Left renal cortex interstitium (tissue), 4 donors: ENCODE results near the gene DMWD. TPM values are rescaled to one million over a fixed set of nuclear protein-coding genes. Genes with fewer than 3 reads are reported as not detected.

Experiments used
- DNase-seq, 4 donors: peaks; one replicate each; pipeline ENCODE4 v3.0.0-alpha.2; 2013; ENCODE audit warnings: low read depth in 4 of 4, low spot score in 2 of 4, missing footprints in 1 of 4
- polyA plus RNA-seq, 4 donors: library from polyadenylated mRNA; unstranded; fragments of 120-200 nt; gene quantifications; one replicate each; pipeline ENCODE4 v1.2.1, GENCODE V29; 2013; ENCODE audit not compliant: insufficient read length in 4 of 4

DMWD gene
- polyA plus RNA-seq, 4 donors = 24.1 to 56.1 (median 39.9) TPM

- DNase-seq = no peak
These were observed 1.7 kb downstream of the DMWD start for GRCh38 chr19:45790942-45791341.

GRCh38 chr19:45789035-45789786 is 3.4 kb downstream of the DMWD start:
- DNase-seq = no peak

DNA sequence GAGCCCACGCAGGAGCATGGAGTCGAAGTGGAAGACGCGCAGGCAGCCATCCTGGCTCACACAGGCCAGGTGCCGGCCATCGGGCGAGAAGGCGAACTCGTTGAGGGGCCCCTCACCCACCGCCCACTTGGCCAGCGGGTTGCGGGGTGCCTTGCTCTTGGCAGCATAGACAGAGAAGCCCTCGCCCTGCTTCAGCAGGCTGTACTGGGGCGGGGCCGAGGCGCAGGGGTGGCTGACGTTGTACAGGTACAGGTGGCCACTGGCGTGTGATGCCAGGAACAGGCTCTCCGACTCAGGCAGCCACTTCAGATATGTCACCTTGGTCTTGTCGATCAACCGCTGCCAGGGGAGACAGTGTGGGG is 6.1 kb downstream of the DMWD start:
- no peak for DNase-seq

GRCh38 chr19:45785781-45786532 is 6.7 kb downstream of the DMWD start:
- no peak for DNase-seq

DNA sequence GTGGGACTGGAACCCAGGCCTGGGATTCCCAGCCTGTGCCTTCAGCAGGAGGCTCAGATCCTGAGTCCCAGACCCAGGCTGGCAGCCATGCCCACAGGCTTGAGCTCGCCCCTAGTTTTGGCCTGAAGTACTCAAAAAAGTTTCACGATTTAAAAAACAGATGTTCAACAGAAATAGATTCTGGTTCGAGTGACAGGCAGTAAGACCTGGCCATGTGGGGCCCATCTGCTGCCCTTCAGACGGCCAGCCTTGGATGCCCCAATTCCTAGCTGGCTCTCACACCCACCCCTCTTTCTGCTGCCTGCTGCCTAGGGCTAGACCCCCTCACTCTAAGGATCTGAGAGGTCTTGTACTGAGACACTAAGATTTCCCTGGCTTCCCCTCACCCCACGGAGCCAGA is 7.5 kb downstream of the DMWD start:
- no peak for DNase-seq

GRCh38 chr19:45784096-45784495 is 8.5 kb downstream of the DMWD start:
- no peak for DNase-seq

- DNase-seq = no peak
These were observed 9.5 kb downstream of the DMWD start for GRCh38 chr19:45782820-45783785.

DNA sequence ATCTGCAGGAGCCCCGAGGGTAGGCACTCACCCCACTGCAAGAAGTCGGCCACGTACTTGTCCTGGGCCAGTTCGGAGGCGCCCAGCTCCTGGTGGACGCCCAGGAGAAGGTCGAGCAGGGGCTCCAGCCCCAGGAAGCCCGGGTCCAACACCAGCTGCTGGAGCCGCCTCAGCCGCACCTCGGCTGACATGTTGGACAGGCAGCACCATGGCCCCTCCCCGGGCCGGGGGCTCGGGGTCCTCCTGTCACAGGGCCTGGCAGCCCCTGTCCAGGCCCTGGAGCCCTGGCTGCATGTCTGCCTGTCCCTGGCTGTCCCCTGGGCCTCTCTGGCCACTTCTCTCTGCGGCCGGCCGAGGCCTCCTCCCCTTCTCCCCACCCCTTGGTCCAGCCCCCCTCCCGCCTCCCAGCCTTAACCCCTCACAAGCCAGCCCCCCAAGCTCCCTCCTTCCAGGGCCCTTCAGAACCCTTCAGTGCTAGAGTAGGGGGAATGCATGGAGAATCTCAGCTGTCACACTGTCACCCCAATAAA is 10.4 kb downstream of the DMWD start, which contains the start of gene DMPK:
DMPK (minus strand) TSS at position 329 of the 530 bp plus-strand sequence; CDS start at position 191, 138 bp downstream.
- DNase-seq = no peak

DNA sequence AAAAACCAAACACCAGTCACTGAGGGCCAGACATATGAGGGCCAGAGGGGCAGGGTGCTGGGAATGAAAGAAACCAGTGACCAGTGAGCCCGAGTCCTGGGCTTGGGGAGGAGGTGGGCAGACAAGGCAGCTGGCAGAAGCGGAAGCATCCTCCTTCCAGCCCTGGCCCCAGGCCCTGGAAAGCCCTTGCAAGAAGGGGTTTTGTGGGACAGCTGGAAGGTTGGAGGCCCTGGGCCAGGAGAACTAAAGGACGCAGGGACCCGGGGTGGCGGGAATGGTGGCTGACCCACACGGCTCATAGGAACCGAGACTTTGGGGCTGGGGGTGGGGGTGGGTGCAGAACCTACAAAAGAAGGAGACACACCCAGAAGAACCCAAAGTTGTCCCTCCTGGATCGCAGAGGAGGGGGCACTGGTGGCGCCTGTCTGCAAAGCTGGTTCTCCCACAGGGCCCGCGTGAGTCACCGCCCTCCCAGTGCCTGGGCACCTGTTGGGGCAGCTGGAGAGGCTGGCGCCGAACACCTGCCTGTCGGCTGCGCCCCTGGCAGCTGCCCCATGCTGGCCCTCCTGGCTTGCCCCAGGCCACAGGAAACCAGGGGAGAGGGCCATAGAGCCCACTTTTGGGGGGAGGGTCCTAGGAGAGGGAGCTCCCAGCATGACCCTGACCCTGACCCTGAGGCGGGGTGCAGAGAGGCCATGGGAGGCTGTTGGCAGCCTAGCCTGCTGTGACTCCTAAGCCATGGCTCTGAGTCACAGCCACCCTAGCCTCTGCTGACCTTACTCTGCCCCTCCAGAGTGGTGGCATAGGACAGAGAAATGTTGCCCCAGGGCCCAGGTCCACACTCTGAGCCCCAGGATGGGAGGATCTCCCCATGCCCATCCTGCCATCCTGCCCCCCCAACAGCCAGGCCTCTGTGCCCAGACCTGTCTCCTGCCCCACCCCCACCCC is 11.2 kb downstream of the DMWD start:
- no peak for DNase-seq

- no peak for DNase-seq
These were observed 12.0 kb downstream of the DMWD start for GRCh38 chr19:45780448-45781213.

DNA sequence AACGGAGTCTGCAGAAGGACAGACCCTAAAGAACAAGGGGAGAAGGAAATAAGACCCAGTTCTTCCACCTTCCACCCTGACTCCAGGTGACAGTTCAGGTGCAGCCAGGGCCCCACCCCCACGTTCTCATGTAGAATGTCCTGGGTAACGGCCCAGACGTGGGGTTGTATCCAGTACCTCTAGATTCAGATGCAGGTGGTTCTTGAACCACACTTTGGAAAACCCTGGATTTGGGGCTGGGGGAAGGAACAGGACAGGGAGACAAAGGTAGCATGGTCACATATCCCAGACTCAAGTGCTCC is 12.5 kb downstream of the DMWD start:
- DNase-seq = no peak

DNA sequence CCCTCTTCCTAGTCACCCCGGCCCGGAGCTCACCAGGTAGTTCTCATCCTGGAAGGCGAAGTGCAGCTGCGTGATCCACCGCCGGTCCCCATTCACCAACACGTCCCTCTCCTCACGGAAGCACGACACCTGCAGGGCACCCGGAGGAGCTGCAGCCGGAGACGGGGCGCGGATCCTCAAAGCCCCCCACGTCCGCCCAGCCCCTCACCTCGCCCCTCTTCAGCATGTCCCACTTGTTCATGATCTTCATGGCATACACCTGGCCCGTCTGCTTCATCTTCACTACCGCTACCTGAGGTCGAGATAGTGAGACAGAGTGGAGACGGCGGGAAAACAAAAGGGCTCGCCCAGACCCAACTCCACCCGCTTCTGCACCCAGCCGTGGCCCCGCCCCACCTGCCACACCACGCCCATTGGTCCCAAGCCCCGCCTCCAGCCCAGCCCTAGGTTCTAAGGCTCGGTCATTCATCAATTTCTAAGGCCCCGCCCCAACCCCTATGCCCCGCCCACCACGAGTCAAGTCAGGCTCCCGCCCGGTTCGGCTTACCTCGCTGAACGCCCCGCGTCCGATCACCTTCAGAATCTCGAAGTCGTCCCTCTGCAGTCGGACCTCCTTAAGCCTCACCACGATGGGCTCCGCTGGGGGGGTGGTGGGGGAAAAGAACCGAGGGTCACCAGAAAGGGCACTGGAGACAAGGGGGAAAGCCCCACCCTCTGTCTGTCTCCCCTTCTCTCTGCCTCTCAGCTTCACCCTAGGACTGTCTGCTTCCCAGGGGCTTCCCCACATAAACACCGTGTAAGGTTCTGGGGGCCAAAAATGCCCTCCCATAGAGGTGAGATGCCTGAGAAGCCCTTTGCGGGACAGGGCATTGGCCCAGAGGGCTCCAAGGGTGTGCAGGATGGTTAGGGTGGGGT is 13.2 kb downstream of the DMWD start:
- peak in 1 of 4 donors; percentile 70 for DNase-seq

- DNase-seq = no peak
These were observed 14.5 kb downstream of the DMWD start for GRCh38 chr19:45778010-45778661.

- no peak for DNase-seq
These were observed 15.2 kb downstream of the DMWD start for GRCh38 chr19:45777395-45777961.

DNA sequence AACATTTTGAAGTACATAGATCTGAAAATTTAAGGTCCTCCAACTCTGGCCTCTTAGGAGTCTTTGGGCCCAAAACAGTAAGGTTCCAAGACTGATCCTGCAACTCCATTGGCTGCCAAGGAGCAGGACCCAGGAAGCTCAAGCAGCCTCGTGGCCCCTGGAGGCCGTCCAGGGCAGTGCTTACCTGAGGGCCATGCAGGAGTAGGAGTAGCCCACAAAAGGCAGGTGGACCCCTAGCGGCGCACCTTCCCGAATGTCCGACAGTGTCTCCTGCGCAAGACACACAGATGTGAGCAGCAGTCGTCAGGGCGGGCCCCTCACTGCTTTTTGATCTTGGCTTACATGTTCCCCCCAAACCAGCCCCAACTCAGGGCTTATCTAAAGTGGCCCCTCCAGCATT is 17.9 kb downstream of the DMWD start:
- DNase-seq = no peak

DNA sequence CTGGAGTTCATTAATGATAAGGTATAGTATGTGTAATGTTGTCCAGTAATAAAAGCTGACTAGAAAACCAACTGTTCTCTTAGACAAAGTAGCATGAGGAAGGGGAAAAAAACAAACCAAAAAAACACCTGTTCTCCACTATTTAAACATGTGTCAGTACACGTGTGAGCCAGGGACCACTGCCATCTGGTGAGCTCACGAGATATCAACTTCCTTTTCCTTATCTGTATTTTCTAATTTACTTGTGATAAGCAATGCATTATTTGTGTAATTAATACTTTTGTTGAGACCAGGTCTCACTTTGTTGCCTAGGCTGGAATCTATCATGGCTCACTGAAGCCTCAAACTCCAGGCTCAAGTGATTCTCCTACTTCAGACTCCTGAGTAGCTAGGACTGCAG is 19.3 kb downstream of the DMWD start:
- DNase-seq = no peak

DNA sequence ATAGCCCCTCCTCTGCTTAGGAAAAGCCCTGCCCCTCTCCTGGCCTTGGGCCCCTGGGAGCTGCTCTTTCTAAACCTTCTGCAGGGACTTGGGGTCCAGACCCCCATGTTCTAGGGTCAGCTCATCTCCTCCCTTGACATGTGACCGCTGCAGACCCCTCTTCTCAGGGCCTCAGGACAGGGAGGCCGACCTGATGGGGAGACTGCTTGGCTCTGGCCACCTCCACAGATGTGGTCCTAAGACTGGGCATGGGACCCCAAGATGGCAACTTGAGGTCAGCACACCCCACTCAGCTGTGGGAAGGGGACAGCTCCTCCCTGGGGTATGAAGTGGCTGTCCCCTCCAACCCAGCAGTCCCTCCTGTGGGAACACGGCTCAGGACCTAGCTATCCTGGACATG is 19.7 kb downstream of the DMWD start:
- DNase-seq = no peak
